Testis (tissue), 3 donors: ENCODE data around the gene RIPPLY3. TPM values are rescaled to one million over a fixed set of nuclear protein-coding genes. Genes with fewer than 3 reads are reported as not detected.

Source experiments
- DNase-seq: peaks from one replicate; pipeline ENCODE4 v3.0.0-alpha.2; 2019
- H3K27ac ChIP-seq, 2 donors: fragments of 200-600 bp; sonication (generic); one replicate each; pipeline ENCODE4 v1.5.1; 2019
- H3K27me3 ChIP-seq: fragments of 200-600 bp; sonication (generic); one replicate; pipeline ENCODE4 v1.5.1; 2019
- H3K36me3 ChIP-seq: fragments of 200-600 bp; sonication (generic); one replicate; pipeline ENCODE4 v1.5.1; 2017; ENCODE audit warnings: low read depth; ENCODE audit errors: missing control alignments
- H3K4me1 ChIP-seq: fragments of 200-600 bp; sonication (generic); one replicate; pipeline ENCODE4 v1.5.1; 2019
- H3K4me3 ChIP-seq, 2 donors: fragments of 200-600 bp; sonication (generic); one replicate each; pipeline ENCODE4 v1.5.1; 2017 to 2019
- H3K9me3 ChIP-seq: fragments of 200-600 bp; sonication (generic); one replicate; pipeline ENCODE4 v1.5.1; 2017
- POLR2A ChIP-seq: fragments of 450-650 bp; IDR thresholded peaks from one replicate; pipeline ENCODE4 v1.6.1; 2017; ENCODE audit warnings: antibody characterized with exemption, mild to moderate bottlenecking, moderate library complexity
- WGBS, 2 donors: methylation state at CpG; one replicate each; pipeline ENCODE4 v1.1.5; 2018; 5-methylcytosine and 5-hydroxymethylcytosine counted together
- intact Hi-C: fragments of 100-400 bp; cut with DNase I; formaldehyde crosslinking; loops from one replicate; pipeline ENCODE4 v1.15.1; 2023; ENCODE audit warnings: low total_unique reads
- polyA plus RNA-seq: library from polyadenylated mRNA; stranded (reverse); fragments of 350-450 nt; fragmentation: Illumina TruSeq; extraction: RNeasy Lipid Tissue Mini Kit (QIAGEN cat#74804); gene quantifications from one replicate; pipeline ENCODE4 v1.2.3, GENCODE V29; 2014; ENCODE audit warnings: low read depth, low replicate concordance; ENCODE audit not compliant: insufficient read depth
- total RNA-seq, 2 donors: library from RNA; depleted of rRNA; stranded (reverse); fragments of >200 nt; gene quantifications; one replicate each; pipeline ENCODE4 v1.2.3, GENCODE V29; 2016
- TF ChIP-seq, protein P1 (sequence below), 3 experiments: fragments of 450-650 bp in 2 of 3; fragments of 200-600 bp in 1 of 3; sonication (generic) in 1 of 3; IDR thresholded peaks; one replicate each; pipeline ENCODE4 v1.5.1; 2016 to 2019; ENCODE audit warnings: antibody characterized with exemption in 3 of 3, mild to moderate bottlenecking in 2 of 3, moderate library complexity in 1 of 3

The RIPPLY3 gene
- total and polyA plus RNA-seq, 3 donors from 2014 or later: 0.25 to 0.47 (median 0.31) TPM

DNA sequence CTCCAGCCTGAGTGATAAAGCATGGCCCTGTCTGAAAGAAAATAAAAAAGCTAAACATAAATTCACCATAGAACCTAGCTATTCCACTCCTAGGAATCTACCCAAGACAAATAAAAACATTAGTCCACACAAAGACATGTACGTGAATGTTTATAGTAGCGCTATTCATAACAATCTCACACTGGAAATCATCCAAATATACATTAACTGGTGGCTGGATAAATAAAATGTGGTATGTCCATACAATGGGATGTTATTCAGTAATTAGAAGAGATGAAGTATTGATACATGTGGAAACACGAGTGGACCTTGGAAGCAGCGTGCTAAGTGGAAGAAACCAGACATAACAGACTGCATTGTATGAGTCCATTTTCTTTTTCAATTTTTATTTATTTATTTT lies 29.7 kb downstream of the RIPPLY3 start:
- no peak for DNase-seq
- no peaks in the 10 kb centered on the region for H3K4me1 ChIP-seq
- intact Hi-C loops: no loop called here
- H3K27ac ChIP-seq: no peak overlapping the region
- H3K36me3 ChIP-seq: no peaks in the 10 kb centered on the region
- H3K27me3 ChIP-seq: no peaks in the 10 kb centered on the region
- WGBS, 2 donors: 92 to 96% methylated on average over 4 of the region's 4 CpGs
- no peak for TF ChIP-seq POLR2A
- TF ChIP-seq, protein P1, sequence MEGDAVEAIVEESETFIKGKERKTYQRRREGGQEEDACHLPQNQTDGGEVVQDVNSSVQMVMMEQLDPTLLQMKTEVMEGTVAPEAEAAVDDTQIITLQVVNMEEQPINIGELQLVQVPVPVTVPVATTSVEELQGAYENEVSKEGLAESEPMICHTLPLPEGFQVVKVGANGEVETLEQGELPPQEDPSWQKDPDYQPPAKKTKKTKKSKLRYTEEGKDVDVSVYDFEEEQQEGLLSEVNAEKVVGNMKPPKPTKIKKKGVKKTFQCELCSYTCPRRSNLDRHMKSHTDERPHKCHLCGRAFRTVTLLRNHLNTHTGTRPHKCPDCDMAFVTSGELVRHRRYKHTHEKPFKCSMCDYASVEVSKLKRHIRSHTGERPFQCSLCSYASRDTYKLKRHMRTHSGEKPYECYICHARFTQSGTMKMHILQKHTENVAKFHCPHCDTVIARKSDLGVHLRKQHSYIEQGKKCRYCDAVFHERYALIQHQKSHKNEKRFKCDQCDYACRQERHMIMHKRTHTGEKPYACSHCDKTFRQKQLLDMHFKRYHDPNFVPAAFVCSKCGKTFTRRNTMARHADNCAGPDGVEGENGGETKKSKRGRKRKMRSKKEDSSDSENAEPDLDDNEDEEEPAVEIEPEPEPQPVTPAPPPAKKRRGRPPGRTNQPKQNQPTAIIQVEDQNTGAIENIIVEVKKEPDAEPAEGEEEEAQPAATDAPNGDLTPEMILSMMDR (IDR thresholded peaks at IDR 0.05): no peak
- no peaks in the 10 kb centered on the region for H3K9me3 ChIP-seq
- no peak overlapping the region for H3K4me3 ChIP-seq

DNA sequence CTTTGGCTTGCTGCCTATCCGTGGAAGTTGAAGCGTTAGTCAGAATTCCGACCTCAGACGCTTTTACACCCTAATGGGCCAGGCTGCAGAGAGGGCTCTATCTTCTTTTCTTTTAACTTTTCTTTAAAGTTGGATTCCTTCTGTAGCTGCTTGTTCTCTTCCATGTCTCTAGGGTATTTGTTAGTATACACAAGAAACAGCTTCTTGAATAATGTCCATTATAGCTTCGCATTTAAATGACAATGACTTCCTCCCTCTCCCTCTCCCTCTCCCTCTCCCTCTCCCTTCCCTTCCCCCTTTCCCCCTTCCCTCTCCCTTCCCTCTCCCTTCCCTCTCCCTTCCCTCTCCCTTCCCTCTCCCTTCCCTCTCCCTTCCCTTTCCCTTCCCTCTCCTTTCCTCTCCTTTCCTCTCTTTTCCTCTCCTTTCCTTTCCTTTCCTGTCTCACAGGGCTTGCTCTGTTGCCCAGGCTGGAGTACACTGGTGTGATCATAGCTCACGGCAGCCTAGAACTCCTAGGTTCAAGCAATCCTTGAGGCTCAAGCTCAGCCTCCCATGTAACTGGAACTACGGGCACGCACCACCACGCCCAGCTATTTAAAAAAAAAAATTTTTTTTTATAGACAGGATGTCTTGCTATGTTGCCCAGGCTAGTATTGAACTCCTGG lies 33.0 kb downstream of the RIPPLY3 start:
- TF ChIP-seq, protein P1 (IDR thresholded peaks at IDR 0.05): no peak
- no peak for TF ChIP-seq POLR2A

DNA sequence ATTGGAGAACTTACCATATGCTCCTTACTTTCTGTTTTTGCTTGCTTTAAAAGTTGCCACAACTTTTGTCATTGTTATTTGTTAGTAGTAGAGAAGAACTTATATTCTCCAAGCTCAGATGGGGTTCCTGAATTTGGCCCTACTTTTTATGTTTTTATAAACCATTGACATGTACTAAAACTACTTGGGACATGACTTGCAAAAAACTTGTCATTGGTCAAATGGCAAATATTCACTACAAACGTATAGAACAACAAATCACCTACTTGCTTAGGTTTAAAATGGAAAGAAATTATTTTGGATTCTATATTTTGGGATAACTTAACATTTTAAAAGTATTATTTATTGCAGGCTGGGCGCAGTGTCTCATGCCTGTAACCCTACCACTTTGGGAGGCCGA lies 33.7 kb downstream of the RIPPLY3 start:
- no peaks in the 10 kb centered on the region for H3K9me3 ChIP-seq
- no peaks in the 10 kb centered on the region for H3K36me3 ChIP-seq
- WGBS, 2 donors: 91% methylated on average over 3 of the region's 3 CpGs
- no peak overlapping the region for H3K27ac ChIP-seq
- no peaks in the 10 kb centered on the region for H3K4me1 ChIP-seq
- H3K4me3 ChIP-seq: no peak overlapping the region
- no peak for TF ChIP-seq POLR2A
- TF ChIP-seq, protein P1 (IDR thresholded peaks at IDR 0.05): no peak
- intact Hi-C loops: no loop called here
- DNase-seq: no peak
- no peaks in the 10 kb centered on the region for H3K27me3 ChIP-seq

More for the DNA sequence above, 33.0 kb downstream of the RIPPLY3 start:
- no peak for DNase-seq
- Histone ChIP-seq H3K4me3 (no peak overlapping the region), H3K4me1 (no peaks in the 10 kb centered on the region), H3K27ac (no peak overlapping the region), H3K36me3 (no peaks in the 10 kb centered on the region), H3K9me3 (no peaks in the 10 kb centered on the region), H3K27me3 (no peaks in the 10 kb centered on the region)
- intact Hi-C loops: no loop called here
- 68% methylated on average over 9 of the region's 9 CpGs for WGBS, 2 donors

DNA sequence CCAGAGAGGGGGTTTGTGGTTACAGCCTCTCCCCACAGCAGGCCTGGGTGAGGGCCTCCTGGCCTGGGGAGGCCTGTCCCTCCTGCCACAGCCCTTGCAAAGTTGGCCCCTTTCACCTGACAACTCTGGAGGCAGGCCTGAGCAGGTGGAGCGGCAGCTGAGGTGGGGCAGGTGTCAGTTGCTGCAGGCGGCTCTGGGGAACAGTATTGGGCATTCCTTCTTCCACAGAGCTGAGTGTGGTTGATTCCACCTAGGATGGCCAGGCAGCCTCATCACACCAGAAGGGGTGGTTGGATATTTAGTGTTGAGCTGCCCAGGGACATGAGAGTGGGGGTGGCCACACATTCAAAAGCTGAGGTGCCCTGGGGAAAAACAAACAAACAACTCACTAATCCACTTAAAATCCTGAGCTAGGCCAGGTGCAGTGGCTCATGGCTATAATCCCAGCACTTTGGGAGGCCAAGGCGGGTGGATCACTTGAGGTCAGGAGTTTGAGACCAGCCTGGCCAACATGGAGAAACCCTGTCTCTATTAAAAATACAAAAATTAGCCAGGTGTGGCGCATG lies 35.3 kb downstream of the RIPPLY3 start:
- intact Hi-C loops: no loop called here
- no peak overlapping the region for H3K4me3 ChIP-seq
- no peak for DNase-seq
- no peaks in the 10 kb centered on the region for H3K27me3 ChIP-seq
- WGBS, 2 donors: 89 to 99% methylated on average over 3 to 4 of the region's 4 CpGs
- no peaks in the 10 kb centered on the region for H3K36me3 ChIP-seq
- TF ChIP-seq POLR2A: no peak
- TF ChIP-seq, protein P1 (IDR thresholded peaks at IDR 0.05): no peak
- H3K9me3 ChIP-seq: no peaks in the 10 kb centered on the region
- no peaks in the 10 kb centered on the region for H3K4me1 ChIP-seq
- no peak overlapping the region for H3K27ac ChIP-seq

DNA sequence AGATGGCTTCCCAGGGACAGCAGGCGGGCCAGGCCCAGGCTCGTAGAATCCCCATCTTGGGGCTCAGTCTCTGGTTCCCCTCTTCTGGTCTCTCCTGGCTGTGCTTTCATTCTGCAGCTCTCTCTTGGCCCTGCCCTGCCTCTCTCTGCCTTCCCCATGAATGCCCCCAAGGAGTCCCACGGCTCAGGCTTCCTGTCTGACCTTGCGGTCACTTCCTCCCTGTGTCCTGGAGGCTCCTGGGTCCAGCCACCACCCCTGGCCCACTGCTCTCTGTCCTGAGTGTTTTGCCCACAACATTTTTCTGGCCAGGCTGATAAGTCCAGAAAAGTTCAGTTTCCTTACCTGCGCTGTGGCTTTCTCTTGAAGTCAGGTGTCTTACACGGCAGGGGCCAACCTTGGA lies 37.3 kb downstream of the RIPPLY3 start:
- Histone ChIP-seq H3K9me3 (no peaks in the 10 kb centered on the region), H3K27ac (no peak overlapping the region), H3K4me3 (no peak overlapping the region), H3K36me3 (no peaks in the 10 kb centered on the region), H3K27me3 (no peaks in the 10 kb centered on the region), H3K4me1 (no peaks in the 10 kb centered on the region)
- intact Hi-C loops: no loop called here
- DNase-seq: no peak
- no peak for TF ChIP-seq POLR2A
- TF ChIP-seq, protein P1 (IDR thresholded peaks at IDR 0.05): no peak
- WGBS, 2 donors: 90% methylated on average over 6 of the region's 6 CpGs
